Gastrocnemius medialis (tissue), 4 donors: ENCODE results near the gene CDC5L. TPM values are rescaled to one million over a fixed set of nuclear protein-coding genes. Genes with fewer than 3 reads are reported as not detected.
A peak's percentile ranks its signal among the peaks of the same experiment; 100 is the strongest.

Experiments used
- ATAC-seq, 2 donors: fragments of 150-250 bp; one replicate each; pipeline ENCODE4 v1.9.1; 2016
- DNase-seq, 2 donors: peaks; one replicate each; pipeline ENCODE4 v3.0.0-alpha.2; 2019
- H3K27ac ChIP-seq, 4 donors: fragments of 200-600 bp; sonication (generic); 1 replicate in 1 of 4; 2 replicates in 3 of 4; pipeline ENCODE4 v1.5.1; 2016 to 2018; ENCODE audit warnings: mild to moderate bottlenecking in 2 of 4, moderate library complexity in 1 of 4
- H3K27me3 ChIP-seq, 3 donors: fragments of 200-600 bp; sonication (generic) in 2 of 3; 1 replicate in 1 of 3; 2 replicates in 2 of 3; pipeline versions ENCODE4 v1.5.1 to v1.6.0; 2016 to 2019; ENCODE audit warnings: mild to moderate bottlenecking in 1 of 3, moderate library complexity in 1 of 3
- H3K36me3 ChIP-seq, 2 donors: fragments of 200-600 bp; sonication (generic) in 1 of 2; one replicate each; pipeline ENCODE4 v1.5.1; 2017 to 2018
- H3K4me1 ChIP-seq, 2 donors: fragments of 200-600 bp; sonication (generic) in 1 of 2; one replicate each; pipeline ENCODE4 v1.5.1; 2016 to 2017; ENCODE audit warnings: mild to moderate bottlenecking in 2 of 2
- H3K4me3 ChIP-seq, 4 donors: fragments of 200-600 bp; sonication (generic) in 3 of 4; 1 replicate in 1 of 4; 2 replicates in 3 of 4; pipeline ENCODE4 v1.5.1; 2016 to 2019; ENCODE audit warnings: mild to moderate bottlenecking in 2 of 4
- H3K9me3 ChIP-seq, 3 donors: fragments of 200-600 bp; sonication (generic) in 2 of 3; 1 replicate in 1 of 3; 2 replicates in 2 of 3; pipeline ENCODE4 v1.5.1; 2016 to 2019
- POLR2A ChIP-seq, 2 donors: fragments of 450-650 bp; IDR thresholded peaks; one replicate each; pipeline ENCODE4 v1.6.1; 2017; ENCODE audit warnings: antibody characterized with exemption in 2 of 2, mild to moderate bottlenecking in 2 of 2, moderate library complexity in 2 of 2
- in situ Hi-C, 4 donors: fragments of 200-750 bp; cut with MboI; loops; one replicate each; pipeline versions ENCODE4 v1.15.0 to v1.8.0; 2017; ENCODE audit warnings: low sequenced_read_pairs in 4 of 4
- intact Hi-C: fragments of 100-400 bp; cut with DNase I; formaldehyde crosslinking; loops from one replicate; pipeline ENCODE4 v1.15.1; 2023; ENCODE audit warnings: low total_unique reads
- total RNA-seq, 4 donors: library from RNA; depleted of rRNA; stranded (reverse); fragments of >200 nt; gene quantifications; one replicate each; pipeline versions ENCODE4 v1.1.0 to v1.2.3, GENCODE V29; 2016
- TF ChIP-seq, protein P1 (sequence below), 5 experiments: fragments of 450-650 bp in 3 of 5; fragments of 200-600 bp in 2 of 5; sonication (generic) in 2 of 5; IDR thresholded peaks in 4 of 5; conservative IDR thresholded peaks in 1 of 5; 1 replicate in 4 of 5; 2 replicates in 1 of 5; pipeline ENCODE4 v1.5.1; 2016 to 2019; ENCODE audit warnings: antibody characterized with exemption in 5 of 5, mild to moderate bottlenecking in 3 of 5, moderate library complexity in 3 of 5

CDC5L gene
- total RNA-seq, 4 donors from 2014 or later: 26.3 to 30.3 (median 27.7) TPM

DNA sequence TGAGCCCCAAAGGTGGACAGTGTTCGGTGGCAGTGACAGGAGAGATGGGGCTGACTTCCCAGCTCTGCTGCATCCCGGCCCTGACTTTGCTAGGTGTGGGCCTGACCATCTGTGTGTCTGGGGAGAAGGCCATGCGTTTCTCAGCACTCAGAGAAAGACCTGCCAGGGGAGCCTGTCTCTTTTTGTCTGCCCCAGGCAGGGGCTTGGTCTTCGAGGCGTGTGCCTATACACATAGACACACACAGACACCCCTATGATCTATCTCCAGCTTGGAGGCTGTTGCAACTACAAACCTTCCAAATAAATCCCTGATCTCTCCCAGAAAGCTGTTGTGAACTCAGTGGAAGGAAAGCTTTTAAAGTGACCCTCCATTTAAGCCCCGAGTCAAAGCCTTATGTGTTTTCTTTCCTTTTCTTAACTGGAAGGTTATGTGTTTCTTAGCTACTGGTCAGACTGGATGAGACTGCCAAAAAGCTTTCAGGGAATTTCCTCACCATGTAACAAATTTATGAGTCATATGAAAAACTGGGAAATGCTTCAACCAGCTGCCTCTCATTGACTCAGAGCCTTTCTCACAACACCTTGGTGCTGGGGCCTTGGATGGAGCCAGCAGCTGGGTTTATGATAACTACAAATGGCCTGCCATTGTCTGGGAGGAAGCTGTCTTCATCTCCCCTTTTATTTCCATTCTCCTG, 102.6 kb downstream of the CDC5L start:
- Histone ChIP-seq H3K36me3 (no peaks in the 10 kb centered on the region), H3K4me3 (no peak overlapping the region), H3K4me1 (peaks cover 0 to 5% of the 10 kb centered on the region in 2 donors), H3K9me3 (no peaks in the 10 kb centered on the region), H3K27ac (peak overlapping the region; percentile 52 to 63 (median 58)), H3K27me3 (no peaks in the 10 kb centered on the region)
- no peak for TF ChIP-seq POLR2A (IDR thresholded peaks at IDR 0.05)
- in situ Hi-C loops (loop anchor here (10.0 to 25.0 kb wide), 4 partner anchors 147 to 1422 kb away; no protein-coding TSS in a partner anchor), intact Hi-C loops (loop anchor here (5.0 kb wide), 1 partner anchor 1442 kb away; no protein-coding TSS in a partner anchor)
- peak; percentile 98 to 99 for ATAC-seq
- peak; percentile 36 to 38 for DNase-seq

- H3K27me3 ChIP-seq: no peaks in the 10 kb centered on the region
- no peaks in the 10 kb centered on the region for H3K9me3 ChIP-seq
- no peak overlapping the region for H3K4me3 ChIP-seq
- no peaks in the 10 kb centered on the region for H3K36me3 ChIP-seq
- ATAC-seq (no peak), DNase-seq (no peak)
- peaks cover 0 to 5% of the 10 kb centered on the region in 2 donors for H3K4me1 ChIP-seq
- H3K27ac ChIP-seq: no peak overlapping the region
- TF ChIP-seq POLR2A (IDR thresholded peaks at IDR 0.05): no peak
- TF ChIP-seq, protein P1, sequence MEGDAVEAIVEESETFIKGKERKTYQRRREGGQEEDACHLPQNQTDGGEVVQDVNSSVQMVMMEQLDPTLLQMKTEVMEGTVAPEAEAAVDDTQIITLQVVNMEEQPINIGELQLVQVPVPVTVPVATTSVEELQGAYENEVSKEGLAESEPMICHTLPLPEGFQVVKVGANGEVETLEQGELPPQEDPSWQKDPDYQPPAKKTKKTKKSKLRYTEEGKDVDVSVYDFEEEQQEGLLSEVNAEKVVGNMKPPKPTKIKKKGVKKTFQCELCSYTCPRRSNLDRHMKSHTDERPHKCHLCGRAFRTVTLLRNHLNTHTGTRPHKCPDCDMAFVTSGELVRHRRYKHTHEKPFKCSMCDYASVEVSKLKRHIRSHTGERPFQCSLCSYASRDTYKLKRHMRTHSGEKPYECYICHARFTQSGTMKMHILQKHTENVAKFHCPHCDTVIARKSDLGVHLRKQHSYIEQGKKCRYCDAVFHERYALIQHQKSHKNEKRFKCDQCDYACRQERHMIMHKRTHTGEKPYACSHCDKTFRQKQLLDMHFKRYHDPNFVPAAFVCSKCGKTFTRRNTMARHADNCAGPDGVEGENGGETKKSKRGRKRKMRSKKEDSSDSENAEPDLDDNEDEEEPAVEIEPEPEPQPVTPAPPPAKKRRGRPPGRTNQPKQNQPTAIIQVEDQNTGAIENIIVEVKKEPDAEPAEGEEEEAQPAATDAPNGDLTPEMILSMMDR (IDR thresholded peaks at IDR 0.05 in 4 of 5, conservative IDR thresholded peaks at IDR 0.05 in 1 of 5): no peak
- in situ Hi-C loops: loop anchor here in 3 of 4 donors (25.0 kb wide), 3 partner anchors 144 to 1419 kb away; no protein-coding TSS in a partner anchor
- intact Hi-C loops: no loop called here
Measured at GRCh38 chr6:44493132-44493531, 105.6 kb downstream of the CDC5L start.

DNA sequence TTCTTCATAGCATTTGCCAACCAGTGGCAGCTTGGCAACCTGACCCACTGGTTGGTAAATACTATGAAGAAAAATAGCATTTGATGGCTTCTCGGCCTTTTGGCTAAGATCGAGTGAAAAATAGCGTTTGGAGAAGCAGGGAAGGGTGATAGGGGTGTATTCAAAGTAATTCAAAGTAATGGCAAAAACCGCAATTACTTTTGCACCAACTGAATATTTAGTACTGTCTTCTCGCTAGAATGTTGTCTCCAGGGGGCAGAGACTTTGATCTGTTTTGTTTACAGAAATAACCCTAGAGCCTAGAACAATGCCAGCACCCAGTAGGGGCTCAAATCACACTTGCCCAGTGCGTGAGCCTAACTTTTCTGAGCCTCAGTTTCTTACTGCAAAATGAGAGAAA, 106.1 kb downstream of the CDC5L start:
- no peak overlapping the region for H3K4me3 ChIP-seq
- H3K4me1 ChIP-seq: peaks cover 0 to 5% of the 10 kb centered on the region in 2 donors
- ATAC-seq (no peak), DNase-seq (no peak)
- no peak overlapping the region for H3K27ac ChIP-seq
- H3K27me3 ChIP-seq: no peaks in the 10 kb centered on the region
- TF ChIP-seq POLR2A (IDR thresholded peaks at IDR 0.05): no peak
- TF ChIP-seq, protein P1 (IDR thresholded peaks at IDR 0.05 in 4 of 5, conservative IDR thresholded peaks at IDR 0.05 in 1 of 5): no peak
- intact Hi-C loops (no loop called here), in situ Hi-C loops (loop anchor here in 3 of 4 donors (25.0 kb wide), 3 partner anchors 144 to 1419 kb away; no protein-coding TSS in a partner anchor)
- no peaks in the 10 kb centered on the region for H3K36me3 ChIP-seq
- H3K9me3 ChIP-seq: no peaks in the 10 kb centered on the region

DNA sequence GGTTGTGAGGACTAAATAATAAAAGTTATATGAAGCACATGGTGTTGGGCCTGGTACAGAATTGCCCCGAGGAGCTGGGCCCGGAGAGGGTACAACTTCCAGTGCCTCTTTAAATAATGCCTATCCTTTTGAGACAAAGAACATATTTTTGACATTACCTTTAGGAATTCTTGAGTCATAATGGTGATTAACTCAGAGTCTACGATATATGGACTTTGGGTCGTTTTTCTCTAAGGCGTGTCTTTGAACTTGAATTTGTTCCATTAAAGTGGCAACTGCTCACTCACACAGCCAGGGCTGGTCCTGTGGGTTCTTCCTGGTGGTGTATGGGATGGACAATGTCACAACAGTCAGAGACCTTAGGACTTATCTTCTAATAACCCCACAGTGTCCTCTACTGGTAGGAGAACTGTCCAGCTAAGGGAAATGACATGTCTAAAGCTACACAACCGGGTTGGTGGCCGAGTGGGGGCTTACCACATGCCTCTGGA, 106.5 kb downstream of the CDC5L start:
- no peak overlapping the region for H3K27ac ChIP-seq
- in situ Hi-C loops (loop anchor here in 3 of 4 donors (25.0 kb wide), 3 partner anchors 143 to 1418 kb away; no protein-coding TSS in a partner anchor), intact Hi-C loops (loop anchor here (2.0 kb wide), 1 partner anchor 19 kb away; no protein-coding TSS in a partner anchor)
- ATAC-seq (no peak), DNase-seq (no peak)
- H3K36me3 ChIP-seq: no peaks in the 10 kb centered on the region
- H3K4me1 ChIP-seq: peaks cover 0 to 5% of the 10 kb centered on the region in 2 donors
- H3K9me3 ChIP-seq: no peaks in the 10 kb centered on the region
- TF ChIP-seq, protein P1 (IDR thresholded peaks at IDR 0.05 in 4 of 5, conservative IDR thresholded peaks at IDR 0.05 in 1 of 5): peak in 2 of 5 experiments; percentile 26 to 35
- TF ChIP-seq POLR2A (IDR thresholded peaks at IDR 0.05): no peak
- no peaks in the 10 kb centered on the region for H3K27me3 ChIP-seq
- no peak overlapping the region for H3K4me3 ChIP-seq
